ENCODE measurements around the gene NHS.

The NHS gene

DNA sequence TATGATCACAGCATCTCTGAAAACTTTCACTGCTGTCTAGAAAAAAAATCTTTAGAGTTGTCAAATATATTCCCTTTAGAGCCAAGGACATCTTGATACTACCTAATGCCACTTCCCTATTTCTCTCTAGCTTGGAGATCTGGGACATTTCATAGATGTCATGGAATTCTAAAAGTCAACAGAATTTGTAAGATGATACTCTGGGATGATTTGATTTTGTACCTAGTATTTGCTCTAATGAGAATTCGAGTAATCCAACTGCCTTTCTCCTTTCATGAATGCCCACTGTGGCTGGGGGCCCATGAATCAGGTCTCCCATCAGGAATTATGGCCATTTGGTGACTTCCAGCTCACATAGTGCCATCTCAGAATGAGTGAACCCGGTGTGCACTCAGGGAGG lies 73.2 kb downstream of the NHS start:
- no peak for DNase-seq (ENCODE audit: low spot score)

DNA sequence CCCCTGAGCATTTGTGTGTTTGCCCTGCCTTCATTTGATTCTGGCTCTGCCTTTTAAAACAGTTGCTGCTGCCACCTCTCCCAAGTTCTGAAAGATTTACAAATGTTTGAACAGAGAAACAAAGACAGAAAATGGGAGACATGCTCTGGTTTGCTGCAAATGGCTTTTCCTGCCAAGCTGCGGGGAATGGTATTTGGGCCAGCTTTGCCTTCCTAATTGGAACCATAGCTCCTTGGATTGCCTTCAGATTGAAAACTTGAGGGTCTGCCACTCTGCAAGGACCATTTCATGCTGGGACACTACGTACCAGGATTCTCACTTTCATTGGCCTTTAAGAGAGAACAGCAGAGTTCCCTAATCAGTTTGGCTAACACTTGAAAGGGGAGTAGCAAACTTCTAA lies 74.9 kb downstream of the NHS start:
- no peak for DNase-seq (ENCODE audit: low spot score)

DNA sequence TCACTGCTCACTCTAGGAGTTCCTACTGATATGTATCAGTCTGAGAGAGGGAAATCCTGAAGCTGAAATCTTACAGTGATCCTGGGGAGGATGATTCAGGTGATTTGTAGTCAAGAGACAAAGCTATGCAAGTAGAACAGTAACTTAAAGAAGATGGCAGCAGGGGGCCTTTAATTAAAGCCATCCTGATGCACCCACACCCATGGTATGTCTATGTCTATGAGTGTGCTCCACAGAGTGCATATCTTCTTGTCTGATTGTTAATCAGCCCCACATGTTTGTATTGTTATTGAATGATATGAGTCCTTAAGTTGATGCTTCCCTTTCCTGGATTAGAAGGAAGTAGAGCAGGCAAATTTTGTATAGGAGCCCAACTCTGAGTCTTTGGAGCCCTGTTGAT lies 78.8 kb downstream of the NHS start:
- DNase-seq (ENCODE audit: low spot score): no peak

DNA sequence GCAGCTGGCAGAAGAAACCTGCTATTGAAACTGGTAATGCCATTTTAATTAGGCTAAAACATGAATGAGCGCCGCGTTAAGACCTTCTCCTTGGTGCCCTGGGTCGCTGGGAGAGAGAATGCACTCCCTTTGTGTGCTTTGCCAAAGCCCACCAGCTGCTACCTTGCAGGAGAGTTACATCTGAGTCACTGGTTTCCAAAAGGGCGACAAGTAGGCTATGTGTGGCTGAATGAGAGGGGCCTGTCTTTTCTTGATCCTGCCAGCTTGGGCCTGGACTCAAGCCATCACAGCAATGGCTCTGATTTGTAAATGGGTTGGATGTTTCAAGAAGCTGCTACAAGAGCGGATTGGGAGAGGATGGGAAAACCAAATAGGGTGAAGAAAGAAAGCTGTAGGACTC lies 81.5 kb downstream of the NHS start:
- DNase-seq (ENCODE audit: low spot score): no peak

DNA sequence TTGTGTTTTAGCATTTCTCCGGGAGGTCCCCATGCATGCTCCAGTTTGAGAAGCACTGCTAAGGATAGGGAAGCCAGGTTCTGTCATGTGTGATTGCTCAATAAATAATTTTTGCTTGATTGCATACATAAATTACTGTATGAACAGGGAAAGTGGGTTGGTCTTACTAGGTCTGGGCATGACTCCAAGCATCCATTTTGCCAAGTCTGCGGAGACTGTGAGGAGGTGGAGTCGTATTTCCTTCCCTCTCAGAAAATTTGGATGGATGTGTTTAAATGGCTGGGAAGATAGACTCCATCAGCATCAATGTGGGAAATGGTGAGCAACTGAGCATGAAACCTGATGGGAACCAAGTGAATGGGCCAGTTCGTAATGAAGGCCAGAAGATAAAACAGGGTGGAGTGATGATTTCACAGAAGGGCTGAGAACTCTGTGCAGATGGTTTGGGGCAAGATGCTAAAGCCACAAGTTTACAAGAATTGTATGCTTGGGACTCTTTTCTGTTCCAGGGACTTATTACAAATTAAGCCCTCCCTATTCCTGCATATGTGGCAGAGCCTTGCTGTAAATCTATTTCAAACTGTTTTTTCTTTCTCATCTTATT lies 84.1 kb downstream of the NHS start:
- no peak for DNase-seq (ENCODE audit: low spot score)

DNA sequence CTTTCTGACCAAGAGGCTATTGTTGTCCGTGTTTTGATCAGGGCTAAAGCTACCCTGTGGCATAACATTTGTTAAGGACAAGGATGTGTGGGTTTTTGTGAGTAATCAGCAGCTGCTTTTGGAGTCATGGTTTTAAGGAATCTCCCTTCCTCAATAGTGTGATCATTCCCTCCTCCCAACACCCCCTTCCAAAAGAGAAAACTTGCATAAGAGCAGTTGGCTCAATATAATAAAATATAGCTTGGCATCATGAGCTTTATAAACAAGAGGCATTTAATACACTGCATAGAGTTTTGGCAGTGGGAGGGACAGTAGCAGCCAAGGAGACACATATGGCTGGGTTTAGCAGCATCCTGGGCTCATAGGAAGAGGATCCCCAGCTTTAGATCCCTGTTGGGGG lies 84.7 kb downstream of the NHS start:
- DNase-seq (ENCODE audit: low spot score): no peak

DNA sequence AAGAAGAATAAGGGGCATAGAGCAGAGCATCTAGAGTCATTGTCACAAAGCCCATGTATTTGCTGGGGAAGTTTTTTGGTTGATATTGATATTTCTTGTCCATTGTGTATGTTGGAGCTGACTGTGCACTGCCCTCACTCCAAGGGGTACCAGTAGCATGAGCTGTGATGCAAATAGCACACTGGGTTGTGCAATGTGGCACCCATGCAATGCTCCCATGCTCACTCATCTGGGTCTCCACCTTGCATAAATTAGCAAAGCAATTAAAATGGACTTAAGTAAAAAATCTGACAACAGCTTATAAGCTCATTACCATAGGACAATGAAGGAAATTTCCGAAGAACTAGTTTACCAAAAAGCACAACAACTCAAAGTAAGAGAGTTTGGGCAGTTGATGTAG lies 87.9 kb downstream of the NHS start:
- DNase-seq (ENCODE audit: low spot score): no peak

DNA sequence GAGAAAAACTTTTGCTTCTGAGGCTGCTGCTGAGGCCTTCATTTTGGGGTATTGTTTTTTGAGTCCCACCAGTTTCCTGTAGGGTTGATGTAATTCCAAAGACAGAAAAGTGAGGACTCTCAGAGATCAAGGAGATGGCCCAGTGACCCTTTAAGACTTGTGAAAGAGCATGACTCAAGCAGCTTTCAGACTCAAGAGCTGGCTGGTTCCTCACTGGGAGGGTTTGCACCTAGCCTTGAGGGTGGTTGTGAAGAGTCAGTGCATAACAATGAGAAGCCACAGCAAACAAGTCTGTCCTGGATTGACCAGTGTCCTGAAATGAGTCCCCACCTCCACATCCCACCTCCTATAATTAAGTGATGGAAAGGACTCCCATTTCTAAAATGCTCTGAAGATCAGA lies 89.2 kb downstream of the NHS start:
- DNase-seq (ENCODE audit: low spot score): no peak

DNA sequence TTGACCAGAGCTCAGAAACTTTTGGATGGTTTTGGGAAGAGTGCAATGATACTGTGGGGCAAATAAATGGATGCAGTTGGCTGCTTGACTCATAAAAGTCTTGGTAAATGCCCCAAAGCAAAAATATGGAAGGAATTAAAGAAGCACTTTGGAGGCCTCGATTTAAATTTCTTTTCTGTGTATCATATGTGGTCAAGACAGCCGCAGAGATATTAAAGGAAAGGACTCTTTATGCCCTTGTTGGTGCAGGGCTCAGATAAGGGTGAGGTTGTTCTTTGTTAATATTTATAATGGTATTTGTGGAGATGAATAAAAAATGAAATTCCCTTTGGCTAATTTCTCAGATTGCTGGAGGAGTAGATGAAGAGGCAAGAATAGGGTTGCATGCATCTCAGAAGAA lies 90.2 kb downstream of the NHS start:
- no peak for DNase-seq (ENCODE audit: low spot score)

DNA sequence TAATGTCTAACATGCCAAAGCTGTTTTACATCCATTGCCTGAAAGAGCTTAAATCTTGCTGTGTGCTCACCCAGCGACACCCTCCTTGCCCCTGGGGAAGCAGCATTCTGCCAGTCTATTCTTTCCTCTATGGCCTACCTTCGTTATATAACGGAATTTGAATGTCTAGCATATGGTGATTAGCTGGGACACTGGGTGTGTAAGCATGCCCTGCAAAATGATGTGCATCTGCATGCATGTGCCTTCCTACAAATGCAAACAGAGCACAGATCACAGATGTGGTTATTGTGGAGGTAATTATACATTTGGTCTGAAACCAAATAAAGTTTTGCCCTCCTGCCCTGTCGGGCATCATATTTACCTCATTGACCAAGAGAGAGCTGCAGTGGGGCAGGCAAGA lies 90.8 kb downstream of the NHS start:
- no peak for DNase-seq (ENCODE audit: low spot score)

DNA sequence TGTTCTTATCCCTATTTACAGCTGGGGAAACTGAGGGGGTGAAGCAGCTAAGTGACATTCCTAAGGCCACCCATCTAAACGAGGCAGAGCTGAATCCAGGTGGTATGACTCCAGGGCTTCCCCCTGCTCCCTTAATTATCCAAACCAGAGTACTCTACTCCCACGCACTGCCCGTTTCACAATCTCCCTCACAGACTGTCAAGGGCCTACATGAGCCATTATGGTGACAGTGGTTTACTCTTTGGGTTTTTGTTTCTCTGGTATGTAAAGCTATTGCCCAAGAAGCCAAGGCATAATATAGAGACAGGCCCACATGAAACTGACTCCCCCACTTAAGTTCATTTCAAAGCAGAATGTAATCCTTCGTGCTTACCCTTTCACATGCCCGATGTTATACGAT lies 95.1 kb downstream of the NHS start:
- no peak for DNase-seq (ENCODE audit: low spot score)

DNA sequence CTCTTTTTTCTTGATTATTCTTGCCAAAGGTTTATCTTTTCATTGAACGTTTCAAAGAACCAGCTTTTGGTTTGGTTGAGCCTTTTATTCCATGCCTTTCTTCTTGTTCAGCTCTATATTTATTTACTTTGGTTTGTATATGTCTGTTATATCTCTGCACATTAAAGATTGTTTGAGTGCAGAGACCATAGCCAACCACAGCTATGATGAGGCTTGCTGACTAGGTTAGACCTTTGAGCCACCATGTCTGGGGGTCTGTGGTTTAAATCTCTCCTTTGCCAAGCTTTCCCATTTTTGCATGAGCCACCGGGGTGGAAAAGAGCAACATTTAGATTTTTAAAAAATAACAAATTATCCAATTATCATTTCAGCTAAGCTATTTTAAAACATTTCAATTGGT lies 96.1 kb downstream of the NHS start:
- no peak for DNase-seq (ENCODE audit: low spot score)

DNA sequence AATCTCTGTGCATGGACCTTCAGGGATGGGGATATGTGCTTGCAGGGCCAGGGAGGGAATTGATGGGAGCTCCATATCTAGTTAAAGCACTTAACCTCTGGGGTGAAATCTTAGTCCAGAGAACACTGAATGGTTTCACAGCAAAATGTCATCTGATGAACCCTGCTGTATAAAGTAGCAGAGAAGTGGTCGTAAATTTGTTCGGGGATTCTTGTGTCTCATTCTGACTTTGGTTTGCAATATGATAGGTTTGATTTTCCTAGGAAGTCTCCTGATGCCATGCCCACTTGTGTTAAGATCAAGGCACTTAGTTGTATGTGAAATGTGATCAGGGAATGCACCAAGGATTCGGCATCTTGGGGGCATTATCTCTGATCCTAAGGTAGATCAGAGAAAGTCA lies 96.9 kb downstream of the NHS start:
- DNase-seq (ENCODE audit: low spot score): no peak

DNA sequence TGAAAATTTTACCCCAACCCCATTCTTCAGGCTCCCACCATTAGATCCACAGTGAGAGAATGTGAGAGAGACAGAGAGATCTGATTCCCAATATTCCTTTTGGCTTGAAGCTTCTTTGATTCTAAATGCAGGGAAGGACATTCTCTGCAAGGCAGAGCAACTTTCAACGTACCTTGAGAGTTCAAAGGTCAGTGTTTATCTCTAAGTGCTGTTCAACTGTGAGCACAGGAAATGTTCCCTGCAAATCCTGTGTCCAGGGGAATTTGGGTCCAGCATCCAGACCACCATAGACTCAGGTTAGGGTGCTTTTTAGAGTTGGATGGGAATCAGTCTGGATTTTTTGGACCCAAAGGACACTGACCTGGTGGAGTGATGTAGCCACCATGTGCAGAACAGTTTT lies 97.4 kb downstream of the NHS start:
- DNase-seq (ENCODE audit: low spot score): no peak

DNA sequence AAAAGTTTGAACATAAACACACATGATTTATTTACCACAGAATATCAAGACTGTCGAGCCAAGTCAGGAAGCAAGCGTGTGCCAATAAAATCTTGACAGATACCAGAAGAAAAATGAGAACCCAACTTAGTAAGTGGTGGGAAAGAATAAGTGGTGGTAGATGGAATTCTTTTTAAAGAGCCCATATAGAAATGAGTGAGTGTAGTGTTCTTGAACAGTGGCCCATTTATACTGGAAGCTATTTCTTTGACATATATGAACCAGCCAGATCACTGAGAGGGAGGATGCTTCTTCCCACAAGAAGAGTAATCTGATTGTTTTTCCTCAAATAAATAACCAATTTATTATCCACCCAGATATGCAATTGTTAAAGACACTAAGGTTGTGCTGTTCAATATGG lies 98.0 kb downstream of the NHS start:
- DNase-seq (ENCODE audit: low spot score): no peak

DNA sequence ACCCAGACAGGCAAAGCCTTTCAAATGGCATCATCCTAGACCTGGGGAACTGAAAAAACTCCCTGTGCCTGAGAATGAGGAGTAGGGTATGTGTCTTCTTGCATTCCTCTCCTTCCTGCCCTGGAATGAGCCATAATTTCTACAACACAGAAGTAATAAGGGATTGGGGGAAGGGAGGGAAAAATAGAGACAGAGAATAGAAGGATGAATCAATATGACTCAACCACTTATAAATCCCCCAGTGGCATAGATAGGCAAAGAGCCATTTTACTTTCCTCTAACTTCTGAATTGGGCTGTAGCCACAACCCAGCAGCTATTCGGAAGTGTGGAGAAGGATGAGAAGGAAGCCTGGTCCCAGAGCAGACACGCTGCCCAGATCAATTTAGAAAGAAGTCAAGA lies 99.9 kb downstream of the NHS start:
- no peak for DNase-seq (ENCODE audit: low spot score)

DNA sequence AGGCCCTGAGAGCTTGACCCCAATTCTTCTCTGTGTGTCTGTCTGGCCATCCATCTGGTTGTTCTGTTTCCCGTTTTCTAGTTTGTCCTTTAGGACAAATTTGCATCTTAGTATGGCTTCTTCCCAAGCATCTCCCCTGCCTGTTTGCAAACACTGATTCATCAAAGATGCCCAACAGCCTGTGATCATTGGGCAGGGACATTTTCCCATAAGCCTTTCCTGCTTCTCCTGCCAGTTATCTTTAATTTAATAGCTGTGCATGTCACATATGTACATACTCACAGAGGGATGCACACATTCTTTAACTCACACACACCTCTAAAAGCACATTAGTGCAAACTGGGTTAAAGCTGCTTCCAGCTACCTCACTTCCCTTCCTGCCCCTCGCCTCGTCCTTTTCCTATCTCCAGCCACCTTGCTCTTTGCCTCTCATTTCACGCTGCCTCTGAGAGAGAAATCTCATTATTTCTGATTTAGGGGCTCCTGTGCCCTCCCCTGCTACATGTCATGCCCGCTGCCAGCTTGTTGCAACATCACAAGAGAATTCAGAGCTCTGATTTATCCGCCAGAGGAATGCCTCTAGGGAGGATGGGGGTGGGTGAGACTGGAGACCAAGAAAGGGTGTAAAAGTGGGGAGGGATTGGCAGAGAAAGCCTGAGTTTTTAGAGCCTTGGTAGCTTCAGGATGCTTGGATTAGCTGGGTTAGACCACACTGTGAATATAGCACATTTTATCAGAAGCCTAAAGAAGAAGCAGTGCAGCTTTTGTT lies 100.6 kb downstream of the NHS start:
- DNase-seq (ENCODE audit: low spot score): no peak

DNA sequence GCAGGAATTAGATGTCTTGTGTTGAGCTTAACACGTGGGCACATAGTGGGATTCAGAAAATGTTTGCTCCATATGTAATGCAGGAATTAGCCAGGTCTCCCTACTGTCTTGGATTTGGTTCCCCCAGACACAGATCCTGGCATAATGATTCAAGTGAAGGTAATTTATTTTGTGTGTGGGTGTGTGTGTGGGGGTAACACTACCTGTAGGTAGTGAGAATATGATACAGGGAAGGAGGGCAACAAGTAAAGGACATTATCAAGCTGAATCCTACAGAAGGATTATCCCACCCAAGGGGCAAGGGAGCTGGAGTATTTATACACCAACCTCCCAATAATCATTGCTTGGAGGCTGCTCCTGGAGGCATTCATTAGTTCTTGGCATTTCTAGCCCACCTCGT lies 101.4 kb downstream of the NHS start:
- no peak for DNase-seq (ENCODE audit: low spot score)

DNA sequence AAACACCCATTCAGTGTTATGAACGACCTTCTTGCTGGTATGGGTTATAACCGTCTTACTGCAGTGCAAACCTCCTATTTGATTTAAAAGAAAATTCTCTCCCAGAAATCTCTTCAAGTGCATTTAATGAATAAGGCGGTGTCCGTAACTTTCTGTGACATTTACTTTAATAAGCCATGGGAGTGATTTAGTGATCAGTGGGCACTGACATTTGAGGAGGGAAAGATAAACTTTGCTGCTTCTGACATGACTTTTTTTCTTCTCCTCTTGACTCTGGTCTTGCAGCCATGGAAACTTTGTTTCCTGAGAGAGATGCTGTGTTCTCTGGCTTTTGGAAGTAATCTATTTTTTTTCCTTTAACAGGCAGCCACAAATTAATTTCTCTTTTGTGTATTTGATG lies 106.1 kb downstream of the NHS start:
- no peak for DNase-seq (ENCODE audit: low spot score)

DNA sequence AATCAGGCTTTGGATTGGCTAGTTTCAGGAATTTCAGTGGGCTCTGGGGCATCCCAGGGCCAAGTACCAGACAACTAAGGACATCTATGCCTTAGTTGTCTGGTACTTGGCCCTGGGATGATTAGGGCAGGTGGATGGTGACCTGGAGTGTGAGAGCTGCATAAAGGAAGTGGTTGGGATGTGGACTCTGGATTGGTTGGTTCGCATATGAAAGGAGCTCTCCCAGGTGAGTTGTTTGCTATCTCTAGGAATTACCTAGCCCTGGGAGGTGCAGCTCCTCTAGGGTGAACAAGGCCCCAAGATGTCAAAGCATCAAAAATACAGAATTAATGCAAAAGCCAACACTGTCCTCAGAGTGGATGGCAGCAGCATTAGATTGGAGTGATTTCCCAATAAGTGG lies 109.6 kb downstream of the NHS start:
- DNase-seq (ENCODE audit: low spot score): no peak

DNA sequence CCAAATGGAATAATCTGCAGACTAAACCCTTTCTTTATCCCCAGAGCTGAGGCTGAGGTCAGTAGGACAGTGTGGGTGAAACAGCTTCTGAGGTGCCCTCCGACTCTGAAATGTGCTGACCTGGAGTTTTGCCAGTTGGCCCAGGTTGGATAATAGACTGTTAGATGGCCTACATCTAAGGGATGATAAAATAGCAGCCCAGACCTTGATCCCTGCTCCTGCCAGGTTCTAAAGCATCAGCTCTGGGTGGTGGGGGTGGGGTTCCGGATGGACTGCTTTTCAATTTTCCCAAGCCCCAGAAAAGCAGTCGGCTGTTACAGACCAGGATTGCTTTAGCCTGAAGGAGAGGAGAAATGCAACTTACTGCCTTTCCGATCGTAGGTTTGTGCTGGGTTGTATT lies 110.4 kb downstream of the NHS start:
- no peak for DNase-seq (ENCODE audit: low spot score)

DNA sequence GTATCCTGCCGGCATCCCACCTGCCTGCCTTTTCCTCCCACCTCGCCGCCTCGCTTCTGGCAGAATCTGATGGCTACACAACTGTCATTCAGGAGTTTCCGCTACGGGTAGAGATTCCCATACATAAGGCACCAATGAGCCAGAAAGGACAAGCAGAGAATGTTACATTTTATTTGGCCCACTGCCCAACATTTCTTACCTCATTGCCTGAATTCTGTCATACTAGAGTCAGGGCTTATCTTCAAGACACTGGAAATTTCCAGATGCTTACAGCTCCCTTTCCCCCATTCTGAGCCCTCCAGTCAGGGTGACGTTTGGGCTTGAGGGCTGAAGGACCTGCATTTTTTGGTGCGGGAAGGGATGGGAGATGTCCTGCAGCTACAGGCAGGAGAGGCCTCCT lies 113.0 kb downstream of the NHS start:
- no peak for DNase-seq (ENCODE audit: low spot score)

DNA sequence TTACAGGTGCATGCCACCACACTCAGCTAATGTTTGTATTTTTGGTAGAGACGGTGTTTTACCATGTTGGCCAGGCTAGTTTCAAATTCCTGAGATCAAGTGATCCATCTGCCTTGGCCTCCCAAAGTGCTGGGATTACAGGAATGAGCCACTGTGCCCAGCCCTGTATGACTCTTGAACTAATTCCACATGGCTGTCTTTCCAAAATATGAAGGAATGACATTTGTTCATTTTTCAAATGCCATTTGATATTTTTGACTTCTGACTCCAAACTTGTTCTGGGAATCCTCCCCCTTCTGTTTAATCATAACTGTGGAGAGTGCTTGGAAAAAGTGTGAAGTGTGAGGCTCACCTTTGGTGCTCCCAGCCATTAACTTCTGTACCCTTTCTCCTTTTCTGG lies 119.2 kb downstream of the NHS start:
- DNase-seq (ENCODE audit: low spot score): no peak

DNA sequence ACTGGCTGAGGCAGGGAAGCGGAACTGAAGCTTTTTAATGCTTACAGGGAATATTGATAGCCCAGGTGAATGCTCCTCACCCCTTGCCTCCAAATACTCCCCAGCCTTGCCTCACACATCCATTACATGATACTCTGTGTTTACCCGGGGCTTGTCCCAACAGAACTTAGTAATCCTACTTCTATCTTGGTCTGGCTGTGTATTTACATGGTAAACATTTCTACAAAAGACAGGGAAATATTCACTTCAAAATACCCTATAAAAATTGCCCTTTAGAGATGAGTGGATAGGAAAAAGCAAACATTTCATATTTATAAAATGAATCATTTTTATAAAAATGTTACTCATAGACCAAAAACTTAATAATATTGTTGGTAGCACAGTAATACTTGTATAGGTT lies 120.1 kb downstream of the NHS start:
- no peak for DNase-seq (ENCODE audit: low spot score)
